ENCODE data around the gene HTR3C.
A peak's percentile ranks its signal among the peaks of the same experiment; 100 is the strongest.

The HTR3C gene

GRCh38 chr3:184039414-184039813, 13.4 kb upstream of the HTR3C start:
- TF ChIP-seq FOXM1 (IDR thresholded peaks at IDR 0.05; ENCODE audit: borderline replicate concordance, low read depth) (no peak), REST (IDR thresholded peaks at IDR 0.05; ENCODE audit: low read depth) (no peak), EGR1 (IDR thresholded peaks at IDR 0.05) (no peak), NFIC (IDR thresholded peaks at IDR 0.05) (no peak)

GRCh38 chr3:184040010-184040409, 12.8 kb upstream of the HTR3C start:
- TF ChIP-seq RAD21 (IDR thresholded peaks at IDR 0.05; ENCODE audit: low read depth) (peak; percentile 83), REST (IDR thresholded peaks at IDR 0.05; ENCODE audit: low read depth) (no peak), YY1 (IDR thresholded peaks at IDR 0.05; ENCODE audit: low read depth) (0 out of 2 replicates have a peak, but pooled peaks have one; percentile 17)

- TF ChIP-seq TCF12 (IDR thresholded peaks at IDR 0.05; ENCODE audit: low read depth) (no peak), REST (IDR thresholded peaks at IDR 0.05; ENCODE audit: low read depth) (no peak), EGR1 (IDR thresholded peaks at IDR 0.05) (no peak), CEBPB (IDR thresholded peaks at IDR 0.05) (no peak), ZBTB7A (IDR thresholded peaks at IDR 0.05; ENCODE audit: low read depth) (no peak), TEAD4 (IDR thresholded peaks at IDR 0.05) (no peak), MAX (IDR thresholded peaks at IDR 0.05) (no peak)
These were observed 10.2 kb upstream of the HTR3C start for GRCh38 chr3:184042617-184043016.

GRCh38 chr3:184045995-184046394, 6.9 kb upstream of the HTR3C start:
- TF ChIP-seq NFIC (IDR thresholded peaks at IDR 0.05): no peak
- TF ChIP-seq MAX (IDR thresholded peaks at IDR 0.05): no peak
- no peak for TF ChIP-seq YY1 (IDR thresholded peaks at IDR 0.05; ENCODE audit: low read depth)
- no peak for TF ChIP-seq REST (IDR thresholded peaks at IDR 0.05; ENCODE audit: low read depth)
- no peak for TF ChIP-seq CREB1 (IDR thresholded peaks at IDR 0.05; ENCODE audit: low read depth)
- no peak for TF ChIP-seq USF1 (IDR thresholded peaks at IDR 0.05)
- no peak for TF ChIP-seq ZBTB7A (IDR thresholded peaks at IDR 0.05; ENCODE audit: low read depth)
- no peak for TF ChIP-seq TCF12 (IDR thresholded peaks at IDR 0.05; ENCODE audit: low read depth)
- no peak for TF ChIP-seq RAD21 (IDR thresholded peaks at IDR 0.05; ENCODE audit: low read depth)
- TF ChIP-seq FOXM1 (IDR thresholded peaks at IDR 0.05; ENCODE audit: borderline replicate concordance, low read depth): no peak
- TF ChIP-seq TEAD4 (IDR thresholded peaks at IDR 0.05): no peak
- TF ChIP-seq EP300 (IDR thresholded peaks at IDR 0.05; ENCODE audit: borderline replicate concordance): no peak
- TF ChIP-seq CEBPB (IDR thresholded peaks at IDR 0.05): no peak
- TF ChIP-seq TAF1 (IDR thresholded peaks at IDR 0.05; ENCODE audit: low read depth): no peak
- TF ChIP-seq EGR1 (IDR thresholded peaks at IDR 0.05): no peak
